DMS79 (cell line): ENCODE measurements around the gene PAFAH1B1.

Experiments used
- DNase-seq: peaks from one replicate; lab custom pipeline; 2025; lab: John Stamatoyannopoulos, UW

The PAFAH1B1 gene

GRCh38 chr17:2722611-2723010 lies 129.2 kb downstream of the PAFAH1B1 start:
- DNase-seq = no peak

DNA sequence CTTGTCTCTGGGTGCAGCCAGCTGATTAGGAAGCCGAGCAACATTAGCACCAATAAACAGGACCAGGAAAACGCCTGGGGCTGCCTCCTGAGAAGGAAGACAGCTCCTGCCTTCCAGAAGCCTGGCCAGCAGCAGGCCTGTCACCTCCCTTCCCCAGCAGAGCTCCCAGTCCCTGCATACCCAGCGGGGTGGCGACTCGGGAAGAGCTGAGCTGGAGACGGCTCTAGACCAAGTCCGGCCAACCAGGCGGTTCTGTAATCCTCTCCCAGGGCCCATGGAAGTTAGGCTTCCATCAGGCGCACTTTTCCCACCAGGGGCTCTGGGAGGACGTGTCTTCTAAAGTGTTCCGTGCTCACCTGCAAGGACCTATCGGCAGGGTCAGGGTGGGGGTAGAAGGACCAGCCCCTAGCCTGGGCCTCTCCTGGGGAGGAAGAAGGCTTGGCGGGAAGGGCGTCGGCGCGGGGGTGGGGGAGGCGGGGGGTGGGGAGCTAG lies 130.1 kb downstream of the PAFAH1B1 start:
- no peak for DNase-seq

GRCh38 chr17:2723997-2724783 lies 130.7 kb downstream of the PAFAH1B1 start:
- DNase-seq = no peak

DNA sequence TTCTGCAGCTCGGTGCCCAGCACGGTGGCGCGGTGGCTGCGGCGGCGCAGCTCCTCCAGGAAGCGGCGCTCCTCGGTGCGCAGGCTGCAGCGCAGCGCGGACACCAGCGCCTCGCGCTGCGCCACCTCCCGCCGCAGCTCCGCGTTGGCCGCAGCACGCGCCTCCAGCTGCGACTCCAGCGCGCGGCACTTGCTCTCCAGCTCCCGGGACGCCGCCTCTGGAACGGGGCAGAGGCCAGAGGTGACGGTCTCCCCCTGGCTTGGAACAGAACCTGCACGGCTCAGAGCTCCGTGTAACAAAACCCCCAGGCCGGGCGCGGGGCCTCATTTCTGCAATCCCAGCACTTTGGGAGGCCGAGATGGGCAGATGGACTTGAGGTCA lies 131.3 kb downstream of the PAFAH1B1 start:
- DNase-seq = no peak

DNA sequence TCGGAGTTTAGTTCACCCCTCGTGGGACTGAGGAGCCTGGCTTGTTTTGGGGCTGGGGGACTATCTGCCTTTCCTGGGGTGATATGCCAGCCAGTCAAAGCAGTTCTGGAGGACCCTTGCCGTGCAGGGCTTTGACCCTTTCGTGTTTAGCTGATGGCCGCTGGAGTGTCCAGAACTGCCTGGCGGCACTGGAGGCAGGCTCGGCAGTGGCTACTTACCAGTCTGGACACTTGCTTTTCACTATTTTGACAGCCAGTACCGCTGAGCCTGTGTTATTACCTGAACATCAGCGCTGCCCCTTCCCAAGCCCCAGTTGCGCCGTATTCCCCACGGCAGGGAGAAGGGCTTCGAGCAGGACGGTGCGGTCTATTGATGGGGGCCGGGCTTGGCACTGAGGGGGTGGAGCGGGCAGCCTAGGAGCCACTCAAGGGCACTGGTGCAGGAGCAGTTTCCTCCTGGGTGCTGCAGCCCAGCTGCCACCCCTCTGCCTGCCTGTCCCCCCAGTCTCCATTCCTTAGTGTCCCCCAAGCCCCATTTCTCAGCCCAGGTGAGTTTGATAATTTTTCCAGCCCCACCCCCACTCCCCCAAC lies 137.4 kb downstream of the PAFAH1B1 start:
- DNase-seq = no peak

DNA sequence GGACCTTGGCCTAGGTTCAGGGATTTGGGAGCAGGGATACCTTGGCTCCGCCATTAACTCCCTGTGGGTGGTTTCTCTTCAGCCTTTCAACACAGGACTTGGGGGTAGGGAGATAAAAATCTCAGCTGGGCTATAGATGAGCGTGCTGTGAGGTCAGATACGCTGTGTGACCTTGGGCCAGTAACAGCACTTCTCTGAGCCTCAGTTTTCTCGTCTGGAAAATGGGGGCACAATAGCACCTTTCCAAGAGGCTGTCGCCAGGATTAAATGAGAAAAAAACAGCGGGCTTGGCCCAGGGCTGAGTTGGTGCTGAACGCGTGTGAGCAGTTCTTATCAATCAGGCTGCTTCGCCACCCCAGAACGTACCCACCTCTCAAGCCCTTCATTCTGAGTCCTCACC lies 138.4 kb downstream of the PAFAH1B1 start:
- no peak for DNase-seq

DNA sequence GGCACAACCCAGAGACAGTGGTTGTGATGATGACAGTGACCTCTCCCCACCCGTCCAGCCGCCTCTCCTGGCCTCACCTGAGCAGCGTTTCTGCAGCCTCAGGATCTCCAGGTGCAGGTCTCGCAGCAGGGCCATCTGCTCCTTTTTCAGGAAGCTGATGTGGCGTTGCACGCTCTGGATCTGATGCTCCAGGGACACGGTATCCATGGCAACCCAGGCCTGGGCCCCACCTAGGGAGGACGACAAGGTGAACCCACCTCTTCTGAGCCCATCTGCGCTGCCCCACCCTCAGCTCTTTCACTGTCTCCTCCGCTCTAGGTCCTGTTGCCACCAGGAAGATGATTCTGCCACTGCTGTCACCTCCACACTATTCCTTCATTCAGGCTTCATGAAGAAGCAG lies 141.5 kb downstream of the PAFAH1B1 start:
- DNase-seq = no peak
